ENCODE data around the gene GTF3C5. TPM values are rescaled to one million over a fixed set of nuclear protein-coding genes. Genes with fewer than 3 reads are reported as not detected.

GTF3C5 gene
- total and polyA plus RNA-seq, 9 of the 15 experiments (the other 6 are each of a cell fraction or from before 2014, with no cell fraction given), result 3.8 to 118 (median 83.7) TPM

DNA sequence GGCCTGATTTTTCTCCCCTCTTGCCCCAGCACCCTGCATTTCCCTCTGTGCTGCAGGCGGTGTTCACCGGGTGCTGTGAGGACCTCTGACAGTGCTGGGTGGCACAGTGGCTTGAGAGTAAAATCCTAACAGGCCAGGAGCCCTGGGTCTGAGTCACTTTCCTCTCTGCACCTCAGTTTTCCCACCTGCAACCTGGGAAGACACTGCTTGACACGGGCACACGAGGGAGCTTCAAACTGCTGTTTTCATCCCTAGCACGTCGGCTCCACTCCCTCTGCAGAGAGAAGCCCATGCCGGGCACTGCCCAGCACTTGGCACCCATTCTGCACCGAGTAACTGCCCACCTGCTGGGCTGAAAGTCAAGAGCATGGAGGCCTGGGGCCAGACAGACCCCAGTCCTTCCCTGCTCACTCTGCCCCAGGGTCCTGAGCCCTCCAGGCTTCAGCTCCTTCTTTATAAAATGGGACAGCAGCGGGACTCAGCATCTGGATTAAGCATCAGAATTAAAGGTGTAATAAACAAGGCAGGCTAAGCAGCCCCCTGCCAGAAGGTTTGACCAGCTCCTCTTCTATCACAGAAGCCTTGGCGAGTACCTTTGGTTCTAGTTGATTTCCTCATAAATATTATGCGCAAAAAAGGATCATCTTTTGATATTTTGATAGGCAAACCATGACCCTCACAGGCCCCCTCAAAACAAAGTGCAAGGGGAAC, 47.2 kb upstream of the GTF3C5 start (continued):
- TF ChIP-seq, protein P1, sequence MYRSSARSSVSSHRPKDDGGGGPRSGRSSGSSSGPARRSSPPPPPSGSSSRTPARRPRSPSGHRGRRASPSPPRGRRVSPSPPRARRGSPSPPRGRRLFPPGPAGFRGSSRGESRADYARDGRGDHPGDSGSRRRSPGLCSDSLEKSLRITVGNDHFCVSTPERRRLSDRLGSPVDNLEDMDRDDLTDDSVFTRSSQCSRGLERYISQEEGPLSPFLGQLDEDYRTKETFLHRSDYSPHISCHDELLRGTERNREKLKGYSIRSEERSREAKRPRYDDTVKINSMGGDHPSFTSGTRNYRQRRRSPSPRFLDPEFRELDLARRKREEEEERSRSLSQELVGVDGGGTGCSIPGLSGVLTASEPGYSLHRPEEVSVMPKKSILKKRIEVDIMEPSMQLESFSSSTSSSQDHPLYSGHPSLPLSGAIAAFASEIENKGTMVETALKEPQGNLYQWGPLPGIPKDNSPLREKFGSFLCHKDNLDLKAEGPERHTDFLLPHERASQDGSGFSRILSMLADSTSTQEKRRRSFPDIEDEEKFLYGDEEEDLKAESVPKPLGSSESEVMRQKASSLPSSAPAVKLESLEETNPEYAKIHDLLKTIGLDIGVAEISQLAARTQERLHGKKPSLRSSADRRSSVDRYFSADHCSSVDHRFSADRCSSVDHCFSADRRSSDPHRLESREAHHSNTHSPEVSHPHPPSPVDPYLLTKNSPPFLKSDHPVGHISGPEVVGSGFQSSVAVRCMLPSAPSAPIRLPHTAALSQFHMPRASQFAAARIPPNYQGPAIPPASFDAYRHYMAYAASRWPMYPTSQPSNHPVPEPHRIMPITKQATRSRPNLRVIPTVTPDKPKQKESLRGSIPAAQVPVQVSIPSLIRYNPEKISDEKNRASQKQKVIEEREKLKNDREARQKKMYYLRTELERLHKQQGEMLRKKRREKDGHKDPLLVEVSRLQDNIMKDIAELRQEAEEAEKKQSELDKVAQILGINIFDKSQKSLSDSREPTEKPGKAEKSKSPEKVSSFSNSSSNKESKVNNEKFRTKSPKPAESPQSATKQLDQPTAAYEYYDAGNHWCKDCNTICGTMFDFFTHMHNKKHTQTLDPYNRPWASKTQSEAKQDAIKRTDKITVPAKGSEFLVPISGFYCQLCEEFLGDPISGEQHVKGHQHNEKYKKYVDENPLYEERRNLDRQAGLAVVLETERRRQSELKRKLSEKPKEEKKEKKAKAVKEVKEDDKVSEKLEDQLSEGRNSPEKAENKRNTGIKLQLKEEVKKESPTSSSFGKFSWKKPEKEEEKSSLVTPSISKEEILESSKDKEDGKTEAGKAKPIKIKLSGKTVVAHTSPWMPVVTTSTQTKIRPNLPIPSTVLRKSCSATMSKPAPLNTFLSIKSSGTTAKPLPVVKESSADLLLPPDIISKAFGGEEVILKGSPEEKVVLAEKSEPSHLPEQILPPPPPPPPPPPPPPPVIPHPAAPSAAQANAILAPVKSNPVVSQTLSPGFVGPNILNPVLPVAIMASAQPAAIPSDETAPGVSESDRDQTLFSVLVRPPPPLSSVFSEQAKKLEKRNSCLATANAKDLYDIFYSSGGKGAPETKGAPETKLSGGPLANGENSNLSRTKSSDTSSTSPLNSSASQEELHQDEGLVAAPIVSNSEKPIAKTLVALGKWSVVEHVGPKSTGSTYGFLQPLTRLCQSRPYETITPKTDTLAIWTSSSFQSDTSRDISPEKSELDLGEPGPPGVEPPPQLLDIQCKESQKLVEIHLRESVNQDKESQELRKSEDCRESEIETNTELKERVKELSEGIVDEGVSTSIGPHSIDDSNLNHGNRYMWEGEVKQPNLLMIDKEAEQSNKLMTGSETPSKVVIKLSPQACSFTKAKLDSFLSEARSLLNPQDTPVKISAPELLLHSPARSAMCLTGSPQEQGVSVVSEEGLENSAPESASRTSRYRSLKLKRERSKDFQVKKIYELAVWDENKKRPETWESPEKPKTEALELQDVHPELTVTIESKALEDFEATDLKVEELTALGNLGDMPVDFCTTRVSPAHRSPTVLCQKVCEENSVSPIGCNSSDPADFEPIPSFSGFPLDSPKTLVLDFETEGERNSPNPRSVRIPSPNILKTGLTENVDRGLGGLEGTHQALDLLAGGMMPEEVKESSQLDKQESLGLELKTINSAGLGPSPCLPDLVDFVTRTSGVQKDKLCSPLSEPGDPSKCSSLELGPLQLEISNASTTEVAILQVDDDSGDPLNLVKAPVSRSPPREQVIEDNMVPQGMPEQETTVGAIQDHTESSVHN (IDR thresholded peaks at IDR 0.05; ENCODE audit: borderline replicate concordance in 1 of 2, low read depth in 1 of 2), result no peak
- no peak for TF ChIP-seq EWSR1 (IDR thresholded peaks at IDR 0.05; ENCODE audit: borderline replicate concordance, low read depth, partially characterized antibody)
- TF ChIP-seq, protein P2, sequence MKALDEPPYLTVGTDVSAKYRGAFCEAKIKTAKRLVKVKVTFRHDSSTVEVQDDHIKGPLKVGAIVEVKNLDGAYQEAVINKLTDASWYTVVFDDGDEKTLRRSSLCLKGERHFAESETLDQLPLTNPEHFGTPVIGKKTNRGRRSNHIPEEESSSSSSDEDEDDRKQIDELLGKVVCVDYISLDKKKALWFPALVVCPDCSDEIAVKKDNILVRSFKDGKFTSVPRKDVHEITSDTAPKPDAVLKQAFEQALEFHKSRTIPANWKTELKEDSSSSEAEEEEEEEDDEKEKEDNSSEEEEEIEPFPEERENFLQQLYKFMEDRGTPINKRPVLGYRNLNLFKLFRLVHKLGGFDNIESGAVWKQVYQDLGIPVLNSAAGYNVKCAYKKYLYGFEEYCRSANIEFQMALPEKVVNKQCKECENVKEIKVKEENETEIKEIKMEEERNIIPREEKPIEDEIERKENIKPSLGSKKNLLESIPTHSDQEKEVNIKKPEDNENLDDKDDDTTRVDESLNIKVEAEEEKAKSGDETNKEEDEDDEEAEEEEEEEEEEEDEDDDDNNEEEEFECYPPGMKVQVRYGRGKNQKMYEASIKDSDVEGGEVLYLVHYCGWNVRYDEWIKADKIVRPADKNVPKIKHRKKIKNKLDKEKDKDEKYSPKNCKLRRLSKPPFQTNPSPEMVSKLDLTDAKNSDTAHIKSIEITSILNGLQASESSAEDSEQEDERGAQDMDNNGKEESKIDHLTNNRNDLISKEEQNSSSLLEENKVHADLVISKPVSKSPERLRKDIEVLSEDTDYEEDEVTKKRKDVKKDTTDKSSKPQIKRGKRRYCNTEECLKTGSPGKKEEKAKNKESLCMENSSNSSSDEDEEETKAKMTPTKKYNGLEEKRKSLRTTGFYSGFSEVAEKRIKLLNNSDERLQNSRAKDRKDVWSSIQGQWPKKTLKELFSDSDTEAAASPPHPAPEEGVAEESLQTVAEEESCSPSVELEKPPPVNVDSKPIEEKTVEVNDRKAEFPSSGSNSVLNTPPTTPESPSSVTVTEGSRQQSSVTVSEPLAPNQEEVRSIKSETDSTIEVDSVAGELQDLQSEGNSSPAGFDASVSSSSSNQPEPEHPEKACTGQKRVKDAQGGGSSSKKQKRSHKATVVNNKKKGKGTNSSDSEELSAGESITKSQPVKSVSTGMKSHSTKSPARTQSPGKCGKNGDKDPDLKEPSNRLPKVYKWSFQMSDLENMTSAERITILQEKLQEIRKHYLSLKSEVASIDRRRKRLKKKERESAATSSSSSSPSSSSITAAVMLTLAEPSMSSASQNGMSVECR (CRISPR knock-in tag; IDR thresholded peaks at IDR 0.05), result peak; percentile 67; the same call in 1 of the 2 replicates
